ENCODE measurements around the gene PLEKHH2.

DNA sequence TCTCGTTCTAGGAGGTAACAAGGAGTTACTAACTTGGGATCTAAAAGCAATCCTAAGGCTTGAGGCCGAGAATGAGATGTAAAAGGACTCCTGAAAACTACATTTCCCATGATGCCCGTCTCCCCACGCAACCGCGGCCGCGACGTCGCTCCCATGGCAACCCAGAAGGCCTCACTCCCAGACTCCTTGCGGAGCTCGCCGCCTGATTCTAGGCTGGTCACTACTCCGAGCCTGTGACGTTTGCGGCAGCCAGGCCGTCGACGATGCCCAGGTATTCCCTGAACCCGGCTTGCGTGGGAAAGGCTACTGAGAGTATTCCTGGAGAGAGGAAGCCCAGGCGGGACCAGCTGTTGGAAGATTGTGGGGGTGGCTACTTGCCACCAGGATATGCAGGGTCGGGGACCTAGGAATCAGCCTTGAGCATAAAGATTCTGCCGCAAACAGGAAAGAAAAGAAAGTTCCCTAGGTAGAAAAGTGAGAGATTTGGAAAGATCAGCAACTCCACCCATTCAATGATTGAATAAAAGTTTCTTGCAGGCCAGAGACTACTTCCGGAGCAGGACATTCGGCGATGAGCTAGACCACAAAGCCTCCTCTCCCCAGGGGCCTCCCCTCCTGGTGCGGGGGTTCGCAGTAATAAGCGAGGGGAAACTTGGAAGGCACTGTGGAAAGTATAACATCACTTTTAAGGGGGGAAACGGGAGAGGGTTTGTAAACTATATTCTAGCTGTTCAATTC is 137.0 kb downstream of the PLEKHH2 start, which contains the start of gene DYNC2LI1:
- TF ChIP-seq ZNF563 (CRISPR knock-in tag; IDR thresholded peaks at IDR 0.05) (peak; percentile 69; the same call in 1 of the 2 replicates), MAFK (conservative IDR thresholded peaks at IDR 0.05 in 1 of 2, IDR thresholded peaks at IDR 0.05 in 1 of 2; ENCODE audit: low read length in 2 of 2) (no peak), CBX5 (CRISPR knock-in tag; IDR thresholded peaks at IDR 0.05; ENCODE audit: borderline replicate concordance) (peak; percentile 13; the same call in 1 of the 2 replicates), REXO4 (CRISPR knock-in tag; IDR thresholded peaks at IDR 0.05; ENCODE audit: borderline replicate concordance) (no peak), JUND (CRISPR knock-in tag; IDR thresholded peaks at IDR 0.05) (0 out of 2 replicates have a peak, but pooled peaks have one; percentile 25)
